HFFc6 (cell line): ENCODE results near the gene PCTP. TPM values are rescaled to one million over a fixed set of nuclear protein-coding genes. Genes with fewer than 3 reads are reported as not detected.

Experiments
- DNase-seq: peaks from one replicate; pipeline ENCODE4 v3.0.0-alpha.2; 2018
- H3K27ac Mint-ChIP-seq: 2 replicates; pipeline ENCODE4 v1.8.0; 2020; ENCODE audit warnings: mild to moderate bottlenecking, mixed read lengths
- H3K27me3 Mint-ChIP-seq: 2 replicates; pipeline ENCODE4 v1.8.0; 2021; ENCODE audit warnings: mild to moderate bottlenecking, moderate library complexity, mixed read lengths; ENCODE audit not compliant: insufficient read depth
- H3K36me3 Mint-ChIP-seq: 2 replicates; pipeline ENCODE4 v1.8.0; 2021; ENCODE audit warnings: low read depth, mixed read lengths
- H3K4me1 Mint-ChIP-seq: 2 replicates; pipeline ENCODE4 v1.8.0; 2020; ENCODE audit warnings: low read depth, mixed read lengths
- H3K4me3 Mint-ChIP-seq: 2 replicates; pipeline ENCODE4 v1.8.0; 2020; ENCODE audit warnings: mild to moderate bottlenecking, moderate library complexity, mixed read lengths
- H3K9me3 Mint-ChIP-seq: 2 replicates; pipeline ENCODE4 v1.8.0; 2020; ENCODE audit warnings: mild to moderate bottlenecking, mixed read lengths
- total RNA-seq, 6 experiments: library from RNA; stranded (reverse); fragmentation: NEBNext Ultra II Directional; extraction: Animal tissue kit (Norgen Biotek cat#: 25700); gene quantifications; 2 replicates in 1 of 6; 3 replicates in 5 of 6; pipeline ENCODE4 v1.2.3, GENCODE V29; 2021
- TF ChIP-seq, protein P1 (sequence below): fragments of 200-600 bp; sonication (generic); IDR thresholded peaks from 2 replicates; pipeline ENCODE4 v1.5.0; 2021; ENCODE audit warnings: antibody characterized with exemption, mild to moderate bottlenecking

PCTP gene
- total RNA-seq, 6 experiments from 2014 or later: 9.7 to 13.5 (median 11.2) TPM

DNA sequence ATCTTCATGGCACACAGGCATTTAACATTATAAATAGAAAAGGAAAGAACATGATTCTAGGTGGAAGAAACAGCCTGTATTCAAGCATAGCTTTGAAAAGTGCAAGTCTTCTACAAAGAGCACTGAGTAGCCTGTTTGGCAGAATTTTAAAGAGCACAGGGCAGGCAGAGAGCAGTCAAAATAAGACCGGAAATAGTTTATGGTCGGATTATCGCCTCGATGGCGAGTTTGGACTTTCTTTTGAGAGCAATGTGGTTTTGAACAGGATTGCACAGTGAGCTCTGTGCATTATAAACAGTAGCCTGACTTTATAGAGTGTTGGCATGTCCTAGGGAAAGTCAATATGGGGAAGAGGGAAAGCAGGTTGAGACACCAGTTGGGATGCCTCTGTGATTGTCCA, 22.0 kb upstream of the PCTP start:
- no peak for DNase-seq
- Mint-ChIP-seq H3K4me3 (peak overlapping the region; percentile 1), H3K9me3 (no peaks in the 10 kb centered on the region), H3K4me1 (peaks cover 78% of the 10 kb centered on the region), H3K27ac (peak overlapping the region; percentile 5; the same call in 1 of the 2 replicates), H3K27me3 (peaks cover 7% of the 10 kb centered on the region; the same call in 1 of the 2 replicates), H3K36me3 (no peaks in the 10 kb centered on the region)
- TF ChIP-seq, protein P1, sequence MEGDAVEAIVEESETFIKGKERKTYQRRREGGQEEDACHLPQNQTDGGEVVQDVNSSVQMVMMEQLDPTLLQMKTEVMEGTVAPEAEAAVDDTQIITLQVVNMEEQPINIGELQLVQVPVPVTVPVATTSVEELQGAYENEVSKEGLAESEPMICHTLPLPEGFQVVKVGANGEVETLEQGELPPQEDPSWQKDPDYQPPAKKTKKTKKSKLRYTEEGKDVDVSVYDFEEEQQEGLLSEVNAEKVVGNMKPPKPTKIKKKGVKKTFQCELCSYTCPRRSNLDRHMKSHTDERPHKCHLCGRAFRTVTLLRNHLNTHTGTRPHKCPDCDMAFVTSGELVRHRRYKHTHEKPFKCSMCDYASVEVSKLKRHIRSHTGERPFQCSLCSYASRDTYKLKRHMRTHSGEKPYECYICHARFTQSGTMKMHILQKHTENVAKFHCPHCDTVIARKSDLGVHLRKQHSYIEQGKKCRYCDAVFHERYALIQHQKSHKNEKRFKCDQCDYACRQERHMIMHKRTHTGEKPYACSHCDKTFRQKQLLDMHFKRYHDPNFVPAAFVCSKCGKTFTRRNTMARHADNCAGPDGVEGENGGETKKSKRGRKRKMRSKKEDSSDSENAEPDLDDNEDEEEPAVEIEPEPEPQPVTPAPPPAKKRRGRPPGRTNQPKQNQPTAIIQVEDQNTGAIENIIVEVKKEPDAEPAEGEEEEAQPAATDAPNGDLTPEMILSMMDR: no peak

DNA sequence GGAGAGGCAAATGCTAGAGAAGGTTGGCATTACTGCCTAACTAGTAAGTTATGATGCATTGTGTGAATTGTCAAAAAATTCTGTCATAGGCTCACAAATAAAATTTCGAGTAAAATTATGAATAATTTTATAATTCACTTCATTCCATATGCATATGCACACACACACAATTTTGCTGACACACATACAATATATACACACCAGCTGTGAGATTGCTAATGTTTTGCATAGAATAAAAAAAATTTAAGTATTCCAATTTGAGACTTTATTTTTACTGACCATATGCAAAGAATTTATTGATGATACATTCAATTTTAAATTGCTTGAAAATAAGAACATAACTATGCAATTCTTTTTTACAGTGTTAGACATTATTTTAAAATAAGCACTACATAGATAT, 21.4 kb upstream of the PCTP start:
- H3K36me3 Mint-ChIP-seq: no peaks in the 10 kb centered on the region
- H3K4me3 Mint-ChIP-seq: no peak overlapping the region
- TF ChIP-seq, protein P1: no peak
- H3K27ac Mint-ChIP-seq: no peak overlapping the region
- peaks cover 7% of the 10 kb centered on the region; the same call in 1 of the 2 replicates for H3K27me3 Mint-ChIP-seq
- peaks cover 85% of the 10 kb centered on the region for H3K4me1 Mint-ChIP-seq
- no peak for DNase-seq
- no peaks in the 10 kb centered on the region for H3K9me3 Mint-ChIP-seq

DNA sequence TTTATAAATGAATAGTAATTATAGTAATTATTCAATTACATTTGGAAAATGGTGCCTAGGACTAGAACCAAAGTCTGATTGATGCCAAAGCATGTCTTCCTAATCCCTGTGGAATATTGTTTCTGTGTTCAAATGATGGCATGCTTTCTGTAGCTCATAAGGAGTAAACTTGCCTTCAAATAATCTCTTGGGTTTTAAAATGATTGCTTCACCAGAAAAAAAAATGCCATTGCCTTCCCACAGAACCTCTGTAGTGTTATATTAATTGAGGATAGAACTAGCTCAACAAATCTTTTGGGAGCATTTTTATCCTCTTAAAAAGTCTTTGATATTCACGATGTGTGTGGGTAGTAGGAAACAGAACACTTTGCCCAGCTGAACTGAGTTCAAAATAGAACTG, 20.5 kb upstream of the PCTP start:
- Mint-ChIP-seq H3K4me1 (peaks cover 90% of the 10 kb centered on the region), H3K9me3 (no peaks in the 10 kb centered on the region), H3K27ac (no peak overlapping the region), H3K27me3 (peaks cover 3% of the 10 kb centered on the region; the same call in 1 of the 2 replicates), H3K4me3 (no peak overlapping the region), H3K36me3 (no peaks in the 10 kb centered on the region)
- TF ChIP-seq, protein P1: no peak
- DNase-seq: no peak

DNA sequence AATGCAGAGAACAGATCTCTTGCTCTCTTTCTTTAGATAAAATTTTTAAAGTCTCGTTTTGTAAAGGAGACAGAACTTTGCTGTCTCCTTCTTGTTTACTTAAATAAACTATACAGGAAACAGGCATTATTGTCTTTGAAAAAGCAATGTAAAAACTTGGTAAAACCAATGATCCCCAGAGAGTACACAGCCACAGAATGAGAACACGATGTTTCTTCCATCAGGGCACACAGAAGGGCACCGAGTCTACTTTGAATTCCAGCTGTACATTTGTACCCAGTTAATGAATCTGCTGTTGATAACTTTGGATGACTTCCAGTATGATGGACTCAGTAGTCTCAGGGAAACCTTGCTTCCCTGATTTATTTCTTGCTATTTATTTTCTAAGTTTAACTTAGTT, 20.0 kb upstream of the PCTP start:
- no peaks in the 10 kb centered on the region for H3K36me3 Mint-ChIP-seq
- no peaks in the 10 kb centered on the region for H3K9me3 Mint-ChIP-seq
- peaks cover 90% of the 10 kb centered on the region for H3K4me1 Mint-ChIP-seq
- H3K27me3 Mint-ChIP-seq: peaks cover 2% of the 10 kb centered on the region; the same call in 1 of the 2 replicates
- H3K27ac Mint-ChIP-seq: no peak overlapping the region
- DNase-seq: no peak
- H3K4me3 Mint-ChIP-seq: no peak overlapping the region
- TF ChIP-seq, protein P1: no peak

DNA sequence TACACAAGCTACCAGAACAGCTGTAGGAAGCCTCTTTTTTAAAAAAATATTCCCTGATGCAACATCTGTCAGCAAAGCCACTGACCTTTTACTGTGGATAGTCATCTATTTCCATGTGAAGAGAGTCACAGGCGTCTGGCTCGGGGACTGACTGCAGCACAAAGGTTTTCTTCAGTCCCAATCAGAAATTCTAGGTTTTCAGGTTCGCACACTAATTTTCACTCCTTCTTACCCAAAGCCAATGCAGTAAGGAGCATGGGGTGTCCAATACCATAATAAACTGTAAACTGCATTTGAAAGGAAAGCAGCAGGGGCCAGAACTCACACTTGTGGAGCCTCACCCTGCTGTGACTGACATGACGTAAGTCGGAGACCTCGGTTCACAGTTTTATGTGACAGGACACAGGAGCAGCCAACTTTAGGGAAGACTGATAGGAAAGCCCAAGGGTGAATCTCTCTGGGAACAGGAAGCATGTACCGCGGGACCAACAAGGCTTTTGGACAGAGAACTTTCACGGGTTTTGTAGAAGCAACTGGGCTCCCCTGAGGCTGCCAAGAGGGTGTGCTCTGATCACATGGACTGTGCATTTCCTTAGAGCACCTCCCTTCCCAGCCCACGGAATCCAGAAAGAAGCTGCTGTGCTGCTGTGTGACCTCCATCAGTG, 19.1 kb upstream of the PCTP start:
- H3K36me3 Mint-ChIP-seq: no peaks in the 10 kb centered on the region
- TF ChIP-seq, protein P1: no peak
- H3K9me3 Mint-ChIP-seq: no peaks in the 10 kb centered on the region
- H3K4me3 Mint-ChIP-seq: peak overlapping the region; percentile 38; the same call in 1 of the 2 replicates
- H3K27me3 Mint-ChIP-seq: no peaks in the 10 kb centered on the region
- peak overlapping the region; percentile 44 for H3K27ac Mint-ChIP-seq
- peaks cover 82% of the 10 kb centered on the region for H3K4me1 Mint-ChIP-seq
- DNase-seq: no peak
